ENCODE measurements around the gene IFI35.
"Not testable (repeated sequence)": the region's sequence is repeated elsewhere in the genome, so short reads cannot be mapped to it uniquely, and the experiment has no call there.

Gene IFI35

GRCh38 chr17:43006639-43007551, at the start of gene IFI35:
Gene IFI35 (plus strand): TSS chr17:43006784. CDS start chr17:43006948, 164 bp downstream.
- DNase-seq (ENCODE audit: low read depth): peak; percentile 48

- DNase-seq (ENCODE audit: low read depth): peak; percentile 85
Observed at GRCh38 chr17:42964161-42964932, 42.2 kb upstream of the IFI35 start, which contains the start of gene AARSD1. Gene AARSD1 (minus strand): TSS chr17:42964454. CDS start chr17:42964440, 14 bp downstream.

GRCh38 chr17:42967925-42968324, 38.7 kb upstream of the IFI35 start:
- DNase-seq (ENCODE audit: low read depth): no peak

- no peak for DNase-seq (ENCODE audit: low read depth)
Observed at GRCh38 chr17:42969001-42969581, 37.5 kb upstream of the IFI35 start.

GRCh38 chr17:42971589-42971988, 35.0 kb upstream of the IFI35 start:
- DNase-seq (ENCODE audit: low read depth): no peak

GRCh38 chr17:42973323-42973722, 33.3 kb upstream of the IFI35 start:
- not testable (repeated sequence) for DNase-seq (ENCODE audit: low read depth)

GRCh38 chr17:42975265-42975664, 31.3 kb upstream of the IFI35 start:
- no peak for DNase-seq (ENCODE audit: low read depth)

- not testable (repeated sequence) for DNase-seq (ENCODE audit: low read depth)
Observed at GRCh38 chr17:42975701-42976100, 30.9 kb upstream of the IFI35 start.

GRCh38 chr17:42979511-42980273, 26.9 kb upstream of the IFI35 start, which contains the start of gene PTGES3L:
Gene PTGES3L (minus strand): TSS chr17:42980080. CDS start chr17:42980053, 27 bp downstream.
- DNase-seq (ENCODE audit: low read depth): no peak

GRCh38 chr17:42980274-42980765, 26.3 kb upstream of the IFI35 start, which contains the start of gene RUNDC1:
Gene RUNDC1 (plus strand): TSS chr17:42980565. CDS start chr17:42980577, 12 bp downstream.
- no peak for DNase-seq (ENCODE audit: low read depth)

GRCh38 chr17:42980766-42981397, 25.7 kb upstream of the IFI35 start:
- no peak for DNase-seq (ENCODE audit: low read depth)

- DNase-seq (ENCODE audit: low read depth): no peak
Observed at GRCh38 chr17:42982266-42982665, 24.3 kb upstream of the IFI35 start.

- no peak for DNase-seq (ENCODE audit: low read depth)
Observed at GRCh38 chr17:42985225-42985624, 21.4 kb upstream of the IFI35 start.

- no peak for DNase-seq (ENCODE audit: low read depth)
Observed at GRCh38 chr17:42989141-42989540, 17.4 kb upstream of the IFI35 start.

GRCh38 chr17:42989726-42990652, 16.6 kb upstream of the IFI35 start:
- DNase-seq (ENCODE audit: low read depth): no peak

GRCh38 chr17:42991471-42991870, 15.1 kb upstream of the IFI35 start:
- DNase-seq (ENCODE audit: low read depth): no peak

- no peak for DNase-seq (ENCODE audit: low read depth)
Observed at GRCh38 chr17:42992872-42993271, 13.7 kb upstream of the IFI35 start.

GRCh38 chr17:42993913-42994312, 12.7 kb upstream of the IFI35 start:
- not testable (repeated sequence) for DNase-seq (ENCODE audit: low read depth)

- no peak for DNase-seq (ENCODE audit: low read depth)
Observed at GRCh38 chr17:42997390-42997983, 9.1 kb upstream of the IFI35 start.

All from non-pigmented ciliary epithelial cell (primary cell).